Measurements from ENCODE around the gene PIGU. TPM values are rescaled to one million over a fixed set of nuclear protein-coding genes. Genes with fewer than 3 reads are reported as not detected.

The PIGU gene
- total and polyA plus RNA-seq, 2 donors (not counting 1 experiment from before 2014, with no cell fraction given) = 12.0 to 19.3 TPM

DNA sequence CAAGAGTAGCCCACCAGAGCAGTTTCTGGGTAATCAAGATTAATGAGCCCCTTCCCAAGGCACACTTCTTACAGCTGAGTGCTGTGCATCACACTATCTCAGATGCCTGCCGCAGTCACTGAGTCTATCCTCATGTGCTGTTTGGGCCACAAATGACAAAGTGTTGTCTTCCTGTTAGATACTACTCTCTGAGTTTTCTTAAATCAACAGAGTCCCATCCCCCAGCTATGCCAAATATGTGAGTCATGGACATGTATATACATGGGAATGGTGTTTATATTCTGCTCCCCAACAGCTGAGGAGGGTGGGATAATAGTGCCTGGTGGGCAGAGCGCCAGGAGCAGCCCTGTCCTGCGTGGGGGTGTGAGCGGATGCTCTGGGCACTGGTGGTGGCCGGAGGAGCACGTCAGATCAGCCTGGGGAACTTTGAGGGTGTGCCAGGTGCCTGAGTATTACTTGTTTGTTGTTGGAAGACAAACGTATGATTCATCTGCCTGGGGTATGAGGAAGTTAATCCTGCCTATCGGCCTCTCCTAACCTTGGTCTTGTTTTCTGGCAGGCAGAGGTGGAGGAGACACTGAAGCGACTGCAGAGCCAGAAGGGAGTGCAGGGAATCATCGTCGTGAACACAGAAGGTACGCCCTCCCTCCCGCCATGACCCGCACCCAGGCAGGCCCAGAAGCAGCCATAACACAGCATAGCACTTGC, 151.0 kb downstream of the PIGU start:
- no peak overlapping the region for H3K4me3 Mint-ChIP-seq
- intact Hi-C loops (cut with micrococcal nuclease) = no loop called here
- H2AFZ ChIP-seq (ENCODE audit: insufficient read depth, low read depth, low read length, poor library complexity, severe bottlenecking) = no peak overlapping the region
- no peaks in the 10 kb centered on the region for H3K9me3 ChIP-seq (ENCODE audit: control extremely low read depth in 1 of 3, control insufficient read depth in 2 of 3, insufficient read depth in 1 of 3, low read length in 2 of 3)
- H3K27ac ChIP-seq (ENCODE audit: low read length in 2 of 2) = no peak overlapping the region
- H3K36me3 ChIP-seq (replicated peaks in 1 of 2; ENCODE audit: control extremely low read depth in 1 of 2, control insufficient read depth in 1 of 2, extremely low read depth in 1 of 2, insufficient read depth in 2 of 2, low read length in 1 of 2) = peaks cover 6 to 61% of the 10 kb centered on the region in 2 experiments
- no peak overlapping the region for H3K4me2 ChIP-seq (replicated peaks; ENCODE audit: low read depth, low read length, poor library complexity, severe bottlenecking)
- TF ChIP-seq, protein P1, sequence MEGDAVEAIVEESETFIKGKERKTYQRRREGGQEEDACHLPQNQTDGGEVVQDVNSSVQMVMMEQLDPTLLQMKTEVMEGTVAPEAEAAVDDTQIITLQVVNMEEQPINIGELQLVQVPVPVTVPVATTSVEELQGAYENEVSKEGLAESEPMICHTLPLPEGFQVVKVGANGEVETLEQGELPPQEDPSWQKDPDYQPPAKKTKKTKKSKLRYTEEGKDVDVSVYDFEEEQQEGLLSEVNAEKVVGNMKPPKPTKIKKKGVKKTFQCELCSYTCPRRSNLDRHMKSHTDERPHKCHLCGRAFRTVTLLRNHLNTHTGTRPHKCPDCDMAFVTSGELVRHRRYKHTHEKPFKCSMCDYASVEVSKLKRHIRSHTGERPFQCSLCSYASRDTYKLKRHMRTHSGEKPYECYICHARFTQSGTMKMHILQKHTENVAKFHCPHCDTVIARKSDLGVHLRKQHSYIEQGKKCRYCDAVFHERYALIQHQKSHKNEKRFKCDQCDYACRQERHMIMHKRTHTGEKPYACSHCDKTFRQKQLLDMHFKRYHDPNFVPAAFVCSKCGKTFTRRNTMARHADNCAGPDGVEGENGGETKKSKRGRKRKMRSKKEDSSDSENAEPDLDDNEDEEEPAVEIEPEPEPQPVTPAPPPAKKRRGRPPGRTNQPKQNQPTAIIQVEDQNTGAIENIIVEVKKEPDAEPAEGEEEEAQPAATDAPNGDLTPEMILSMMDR (IDR thresholded peaks at IDR 0.05) = no peak
- no peak for TF ChIP-seq EZH2 (IDR thresholded peaks at IDR 0.05; ENCODE audit: borderline replicate concordance, insufficient read depth, low read depth, low read length, poor library complexity, severe bottlenecking)
- H3K27ac Mint-ChIP-seq = no peak overlapping the region
- no peak for DNase-seq
- H4K20me1 ChIP-seq (ENCODE audit: control insufficient read depth, insufficient read depth, low read length, poor library complexity, severe bottlenecking) = peaks cover 74% of the 10 kb centered on the region
- H3K4me3 ChIP-seq (ENCODE audit: control extremely low read depth in 1 of 5, extremely low read depth in 1 of 5, insufficient read depth in 1 of 5, low read depth in 2 of 5, low read length in 4 of 5) = no peak overlapping the region
- H3K9me3 Mint-ChIP-seq (ENCODE audit: insufficient read depth) = no peaks in the 10 kb centered on the region
- ATAC-seq (ENCODE audit: low read depth) = no peak
- peaks cover 0 to 6% of the 10 kb centered on the region in 2 donors for H3K4me1 ChIP-seq (ENCODE audit: control insufficient read depth in 2 of 2, insufficient read depth in 2 of 2, low read length in 2 of 2)
- H3K9ac ChIP-seq (ENCODE audit: low read length) = no peak overlapping the region
- H3K27me3 Mint-ChIP-seq = no peaks in the 10 kb centered on the region
- POLR2A ChIA-PET = interaction anchor here (0.5 kb wide), 1 partner anchor 174 kb away, joined by 7 read pairs; no protein-coding TSS in a partner anchor
- 98% methylated on average over 10 of the region's 14 CpGs for WGBS (ENCODE audit: insufficient coverage)
- no peaks in the 10 kb centered on the region for H3K27me3 ChIP-seq (replicated peaks in 1 of 4; ENCODE audit: control extremely low read depth in 1 of 4, control insufficient read depth in 3 of 4, insufficient read depth in 4 of 4, low read length in 3 of 4)
- peaks cover 20% of the 10 kb centered on the region for H3K4me1 Mint-ChIP-seq
- H3K79me2 ChIP-seq (ENCODE audit: control insufficient read depth, insufficient read depth, low read length) = peaks cover 80% of the 10 kb centered on the region
- CTCF ChIA-PET = interaction anchor here (0.6 to 5.8 kb wide), 3 partner anchors 9 to 214 kb away, joined by 3 to 49 read pairs (median 5); no protein-coding TSS in a partner anchor

DNA sequence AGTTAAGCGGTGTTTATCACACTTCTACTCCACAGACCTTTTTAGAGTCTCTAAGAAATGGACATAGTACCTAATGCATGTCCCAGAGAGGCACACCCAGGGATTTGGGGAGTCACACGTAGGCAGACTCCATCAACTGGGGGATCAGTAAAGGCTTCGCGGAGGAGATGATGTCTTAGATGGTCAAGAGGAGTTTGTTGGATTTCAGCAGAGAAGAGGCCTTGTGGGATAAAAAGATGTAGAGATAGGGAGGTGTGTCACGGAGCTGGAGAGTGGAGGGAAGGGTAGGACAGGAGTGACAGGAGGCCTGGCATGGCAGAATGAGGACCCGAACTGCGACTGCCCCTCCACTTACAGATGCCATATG, 151.6 kb downstream of the PIGU start:
- peaks cover 72% of the 10 kb centered on the region for H4K20me1 ChIP-seq (ENCODE audit: control insufficient read depth, insufficient read depth, low read length, poor library complexity, severe bottlenecking)
- POLR2A ChIA-PET = interaction anchor here (0.5 kb wide), 1 partner anchor 175 kb away, joined by 7 read pairs; no protein-coding TSS in a partner anchor
- DNase-seq = no peak
- H3K4me3 Mint-ChIP-seq = no peak overlapping the region
- H3K79me2 ChIP-seq (ENCODE audit: control insufficient read depth, insufficient read depth, low read length) = peaks cover 85% of the 10 kb centered on the region
- CTCF ChIA-PET = interaction anchor here (0.6 to 5.8 kb wide), 3 partner anchors 8 to 213 kb away, joined by 3 to 49 read pairs (median 5); no protein-coding TSS in a partner anchor
- peaks cover 19% of the 10 kb centered on the region for H3K4me1 Mint-ChIP-seq
- no peaks in the 10 kb centered on the region for H3K27me3 Mint-ChIP-seq
- H2AFZ ChIP-seq (ENCODE audit: insufficient read depth, low read depth, low read length, poor library complexity, severe bottlenecking) = no peak overlapping the region
- no peak for ATAC-seq (ENCODE audit: low read depth)
- H3K4me2 ChIP-seq (replicated peaks; ENCODE audit: low read depth, low read length, poor library complexity, severe bottlenecking) = no peak overlapping the region
- no peak overlapping the region for H3K27ac Mint-ChIP-seq
- H3K36me3 ChIP-seq (replicated peaks in 1 of 2; ENCODE audit: control extremely low read depth in 1 of 2, control insufficient read depth in 1 of 2, extremely low read depth in 1 of 2, insufficient read depth in 2 of 2, low read length in 1 of 2) = peaks cover 6 to 56% of the 10 kb centered on the region in 2 experiments
- no peaks in the 10 kb centered on the region for H3K9me3 ChIP-seq (ENCODE audit: control extremely low read depth in 1 of 3, control insufficient read depth in 2 of 3, insufficient read depth in 1 of 3, low read length in 2 of 3)
- H3K4me1 ChIP-seq (ENCODE audit: control insufficient read depth in 2 of 2, insufficient read depth in 2 of 2, low read length in 2 of 2) = peaks cover 0 to 6% of the 10 kb centered on the region in 2 donors
- H3K27ac ChIP-seq (ENCODE audit: low read length in 2 of 2) = no peak overlapping the region
- no peak overlapping the region for H3K4me3 ChIP-seq (ENCODE audit: control extremely low read depth in 1 of 5, extremely low read depth in 1 of 5, insufficient read depth in 1 of 5, low read depth in 2 of 5, low read length in 4 of 5)
- H3K27me3 ChIP-seq (replicated peaks in 1 of 4; ENCODE audit: control extremely low read depth in 1 of 4, control insufficient read depth in 3 of 4, insufficient read depth in 4 of 4, low read length in 3 of 4) = no peaks in the 10 kb centered on the region
- 100% methylated on average over 6 of the region's 7 CpGs for whole genome bisulfite sequencing (ENCODE audit: insufficient coverage)
- TF ChIP-seq, protein P1 (IDR thresholded peaks at IDR 0.05) = no peak
- no peak for TF ChIP-seq EZH2 (IDR thresholded peaks at IDR 0.05; ENCODE audit: borderline replicate concordance, insufficient read depth, low read depth, low read length, poor library complexity, severe bottlenecking)
- no peak overlapping the region for H3K9ac ChIP-seq (ENCODE audit: low read length)
- intact Hi-C loops (cut with micrococcal nuclease) = no loop called here
- no peaks in the 10 kb centered on the region for H3K9me3 Mint-ChIP-seq (ENCODE audit: insufficient read depth)
